PC-9 (cell line): ENCODE measurements around the gene DNAH12. TPM values are rescaled to one million over a fixed set of nuclear protein-coding genes. Genes with fewer than 3 reads are reported as not detected.

Experiments
- BruUV-seq: library from RNA; stranded (reverse); fragments of 400-500 nt; replicated peaks from 2 replicates; lab custom pipeline; 2021; lab: Mats Ljungman, UMichigan
- CTCF ChIA-PET: fragments of 300-600 bp; sonication (Branson Sonifier 250); formaldehyde crosslinking; loops from one replicate; lab custom pipeline; 2022; ENCODE audit warnings: antibody characterized with exemption; lab: Charles Lee
- POLR2A ChIA-PET: fragments of 300-600 bp; sonication (Branson Sonifier 250); formaldehyde crosslinking; loops from one replicate; lab custom pipeline; 2022; ENCODE audit warnings: antibody characterized with exemption; ENCODE audit not compliant: unreplicated experiment; lab: Charles Lee
- DNase-seq, 2 experiments: peaks; one replicate each; pipeline versions ENCODE4 v3.0.0 to v3.0.0-alpha.2; 2015 to 2022; ENCODE audit warnings: mixed read lengths in 1 of 2
- H2AFZ ChIP-seq: fragments of 200-600 bp; sonication (generic); 2 replicates; pipeline ENCODE4 v1.8.1; 2017; ENCODE audit warnings: antibody characterized with exemption
- H3F3A ChIP-seq: fragments of 200-600 bp; sonication (generic); 2 replicates; pipeline ENCODE4 v1.8.1; 2017; ENCODE audit warnings: antibody characterized with exemption, mild to moderate bottlenecking, low read depth; ENCODE audit not compliant: insufficient read depth
- H3K27ac ChIP-seq: fragments of 200-600 bp; sonication (generic); 2 replicates; pipeline ENCODE4 v1.6.1; 2016; ENCODE audit warnings: mixed run types
- H3K27me3 ChIP-seq: fragments of 200-600 bp; sonication (generic); 2 replicates; pipeline ENCODE4 v1.6.1; 2016; ENCODE audit warnings: low read depth, mixed run types; ENCODE audit not compliant: insufficient read depth
- H3K36me3 ChIP-seq: fragments of 200-600 bp; sonication (generic); 2 replicates; pipeline ENCODE4 v1.6.1; 2016; ENCODE audit warnings: low read depth, mixed run types
- H3K4me1 ChIP-seq: fragments of 200-600 bp; sonication (generic); replicated peaks from 2 replicates; pipeline ENCODE4 v1.6.1; 2016; ENCODE audit warnings: mixed run types; ENCODE audit not compliant: insufficient read depth
- H3K4me2 ChIP-seq: fragments of 200-600 bp; sonication (generic); 2 replicates; pipeline ENCODE4 v1.6.1; 2017; ENCODE audit warnings: mixed run types
- H3K4me3 ChIP-seq: fragments of 200-600 bp; sonication (generic); 2 replicates; pipeline ENCODE4 v1.6.1; 2016; ENCODE audit warnings: mixed run types
- H3K79me2 ChIP-seq: fragments of 200-600 bp; sonication (generic); 2 replicates; pipeline ENCODE4 v1.6.1; 2017; ENCODE audit warnings: low read depth, mixed run types
- H3K9me2 ChIP-seq: fragments of 200-600 bp; sonication (generic); 2 replicates; pipeline ENCODE4 v1.8.1; 2017; ENCODE audit warnings: mild to moderate bottlenecking; ENCODE audit not compliant: insufficient read depth
- H3K9me3 ChIP-seq: fragments of 200-600 bp; sonication (generic); 2 replicates; pipeline ENCODE4 v1.8.1; 2016; ENCODE audit warnings: low read depth; ENCODE audit not compliant: insufficient read depth
- H4K20me1 ChIP-seq: fragments of 200-600 bp; sonication (generic); 2 replicates; pipeline ENCODE4 v1.8.1; 2017; ENCODE audit not compliant: insufficient read depth
- EZH2 ChIP-seq: fragments of 200-600 bp; sonication (generic); IDR thresholded peaks from 2 replicates; pipeline ENCODE4 v1.8.0; 2017; ENCODE audit warnings: antibody characterized with exemption, low read depth
- intact Hi-C: fragments of 100-400 bp; cut with micrococcal nuclease; formaldehyde crosslinking; loops from one replicate; pipeline ENCODE4 v1.10.0; 2022; ENCODE audit not compliant: unreplicated experiment
- total RNA-seq: library from RNA; stranded (reverse); gene quantifications from 2 replicates; pipeline ENCODE4 v1.2.3, GENCODE V29; 2021
- TF ChIP-seq, protein P1 (sequence below): fragments of 200-600 bp; sonication (generic); conservative IDR thresholded peaks from 2 replicates; pipeline ENCODE4 v1.6.1; 2017; ENCODE audit warnings: mixed run types, antibody characterized with exemption, mild to moderate bottlenecking, moderate library complexity

DNAH12 gene
- total RNA-seq, 1 experiment from 2014 or later = 0.22 TPM

DNA sequence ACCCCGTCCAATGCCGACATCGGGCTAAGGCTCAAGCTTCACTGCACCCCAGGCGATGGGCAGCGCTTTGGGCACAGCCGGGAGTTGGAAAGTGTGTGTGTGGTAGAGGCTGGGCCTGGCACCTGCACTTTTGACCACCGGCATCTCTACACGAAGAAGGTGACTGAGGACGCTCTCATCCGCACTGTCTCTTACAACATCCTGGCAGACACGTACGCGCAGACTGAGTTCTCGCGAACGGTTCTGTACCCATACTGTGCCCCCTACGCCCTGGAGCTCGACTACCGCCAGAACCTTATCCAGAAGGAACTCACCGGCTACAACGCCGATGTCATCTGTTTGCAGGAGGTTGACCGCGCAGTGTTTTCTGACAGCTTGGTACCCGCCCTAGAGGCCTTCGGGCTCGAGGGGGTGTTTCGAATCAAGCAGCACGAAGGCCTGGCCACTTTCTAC lies 13.0 kb upstream of the DNAH12 start:
- peak in 1 of 2 experiments; percentile 13 for DNase-seq
- peak overlapping the region; percentile 90; the same call in 1 of the 2 replicates for H2AFZ ChIP-seq
- peaks cover 13% of the 10 kb centered on the region for H3K36me3 ChIP-seq
- H4K20me1 ChIP-seq = no peaks in the 10 kb centered on the region
- TF ChIP-seq EZH2 = no peak
- TF ChIP-seq, protein P1, sequence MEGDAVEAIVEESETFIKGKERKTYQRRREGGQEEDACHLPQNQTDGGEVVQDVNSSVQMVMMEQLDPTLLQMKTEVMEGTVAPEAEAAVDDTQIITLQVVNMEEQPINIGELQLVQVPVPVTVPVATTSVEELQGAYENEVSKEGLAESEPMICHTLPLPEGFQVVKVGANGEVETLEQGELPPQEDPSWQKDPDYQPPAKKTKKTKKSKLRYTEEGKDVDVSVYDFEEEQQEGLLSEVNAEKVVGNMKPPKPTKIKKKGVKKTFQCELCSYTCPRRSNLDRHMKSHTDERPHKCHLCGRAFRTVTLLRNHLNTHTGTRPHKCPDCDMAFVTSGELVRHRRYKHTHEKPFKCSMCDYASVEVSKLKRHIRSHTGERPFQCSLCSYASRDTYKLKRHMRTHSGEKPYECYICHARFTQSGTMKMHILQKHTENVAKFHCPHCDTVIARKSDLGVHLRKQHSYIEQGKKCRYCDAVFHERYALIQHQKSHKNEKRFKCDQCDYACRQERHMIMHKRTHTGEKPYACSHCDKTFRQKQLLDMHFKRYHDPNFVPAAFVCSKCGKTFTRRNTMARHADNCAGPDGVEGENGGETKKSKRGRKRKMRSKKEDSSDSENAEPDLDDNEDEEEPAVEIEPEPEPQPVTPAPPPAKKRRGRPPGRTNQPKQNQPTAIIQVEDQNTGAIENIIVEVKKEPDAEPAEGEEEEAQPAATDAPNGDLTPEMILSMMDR = no peak
- H3K4me3 ChIP-seq = peak overlapping the region; percentile 74
- ChIA-PET POLR2A (interaction anchor here (0.6 kb wide), 1 partner anchor 294 kb away, joined by 3 read pairs; no protein-coding TSS in a partner anchor), CTCF (interaction anchor here (1.5 kb wide), 1 partner anchor 160 kb away, joined by 4 read pairs; no protein-coding TSS in a partner anchor)
- peaks cover 12% of the 10 kb centered on the region; the same call in 1 of the 2 replicates for H3K4me1 ChIP-seq
- intact Hi-C loops = loop anchor here (5.0 kb wide), 2 partner anchors 125 to 855 kb away; no protein-coding TSS in a partner anchor
- no peaks in the 10 kb centered on the region for H3K9me2 ChIP-seq
- TSS peak; percentile 30 for BruUV-seq
- H3K9me3 ChIP-seq = no peaks in the 10 kb centered on the region
- H3K79me2 ChIP-seq = peaks cover 57% of the 10 kb centered on the region
- no peaks in the 10 kb centered on the region for H3K27me3 ChIP-seq
- H3K4me2 ChIP-seq = peak overlapping the region; percentile 91
- 0 out of 2 replicates have a peak overlapping the region, but pooled peaks have one; percentile 92 for H3K27ac ChIP-seq
- H3F3A ChIP-seq = peaks cover 2% of the 10 kb centered on the region; the same call in 1 of the 2 replicates

DNA sequence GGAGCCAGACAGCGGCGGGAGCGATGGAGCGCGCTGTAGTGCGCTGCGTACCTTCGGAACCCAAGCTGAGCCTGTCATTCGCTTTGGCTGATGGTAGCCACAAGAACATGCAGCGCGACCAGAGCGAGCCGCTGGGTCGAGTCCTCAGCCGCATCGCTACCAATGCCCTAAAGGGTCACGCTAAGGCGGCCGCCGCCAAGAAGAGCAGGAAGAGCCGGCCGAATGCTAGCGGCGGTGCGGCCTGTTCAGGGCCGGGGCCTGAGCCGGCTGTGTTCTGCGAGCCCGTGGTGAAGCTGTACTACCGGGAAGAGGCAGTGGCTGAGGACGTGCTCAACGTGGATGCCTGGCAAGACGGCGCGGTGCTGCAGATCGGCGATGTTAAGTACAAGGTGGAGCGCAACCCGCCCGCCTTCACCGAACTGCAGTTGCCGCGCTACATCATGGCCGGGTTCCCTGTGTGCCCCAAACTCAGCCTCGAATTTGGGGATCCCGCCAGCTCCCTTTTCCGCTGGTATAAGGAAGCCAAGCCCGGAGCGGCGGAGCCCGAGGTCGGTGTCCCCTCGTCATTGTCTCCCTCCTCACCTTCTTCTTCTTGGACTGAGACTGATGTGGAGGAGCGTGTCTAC lies 12.4 kb upstream of the DNAH12 start:
- H3K9me3 ChIP-seq = no peaks in the 10 kb centered on the region
- peak overlapping the region; percentile 90 for H2AFZ ChIP-seq
- ChIA-PET POLR2A (interaction anchor here (0.6 to 1.0 kb wide), 2 partner anchors 41 to 293 kb away, joined by 3 to 8 read pairs; partner anchors contain the start of gene ARF4), CTCF (interaction anchor here (0.5 to 1.5 kb wide), 4 partner anchors 159 to 750 kb away, joined by 3 to 9 read pairs (median 5); partner anchors contain the start of genes HTD2 and RPP14)
- BruUV-seq = no TSS peak
- intact Hi-C loops = loop anchor here (1.0 to 5.0 kb wide), 4 partner anchors 41 to 854 kb away; partner anchors contain the start of gene ARF4
- peak in 1 of 2 experiments; percentile 5 for DNase-seq
- peak overlapping the region; percentile 91 for H3K4me2 ChIP-seq
- no peaks in the 10 kb centered on the region for H4K20me1 ChIP-seq
- H3K27ac ChIP-seq = peak overlapping the region; percentile 92
- no peaks in the 10 kb centered on the region for H3K9me2 ChIP-seq
- peaks cover 12% of the 10 kb centered on the region; the same call in 1 of the 2 replicates for H3K4me1 ChIP-seq
- peaks cover 52% of the 10 kb centered on the region for H3K79me2 ChIP-seq
- H3K27me3 ChIP-seq = no peaks in the 10 kb centered on the region
- H3K4me3 ChIP-seq = peak overlapping the region; percentile 74
- TF ChIP-seq EZH2 = no peak
- TF ChIP-seq, protein P1 = no peak
- H3K36me3 ChIP-seq = peaks cover 9% of the 10 kb centered on the region
- H3F3A ChIP-seq = no peaks in the 10 kb centered on the region

DNA sequence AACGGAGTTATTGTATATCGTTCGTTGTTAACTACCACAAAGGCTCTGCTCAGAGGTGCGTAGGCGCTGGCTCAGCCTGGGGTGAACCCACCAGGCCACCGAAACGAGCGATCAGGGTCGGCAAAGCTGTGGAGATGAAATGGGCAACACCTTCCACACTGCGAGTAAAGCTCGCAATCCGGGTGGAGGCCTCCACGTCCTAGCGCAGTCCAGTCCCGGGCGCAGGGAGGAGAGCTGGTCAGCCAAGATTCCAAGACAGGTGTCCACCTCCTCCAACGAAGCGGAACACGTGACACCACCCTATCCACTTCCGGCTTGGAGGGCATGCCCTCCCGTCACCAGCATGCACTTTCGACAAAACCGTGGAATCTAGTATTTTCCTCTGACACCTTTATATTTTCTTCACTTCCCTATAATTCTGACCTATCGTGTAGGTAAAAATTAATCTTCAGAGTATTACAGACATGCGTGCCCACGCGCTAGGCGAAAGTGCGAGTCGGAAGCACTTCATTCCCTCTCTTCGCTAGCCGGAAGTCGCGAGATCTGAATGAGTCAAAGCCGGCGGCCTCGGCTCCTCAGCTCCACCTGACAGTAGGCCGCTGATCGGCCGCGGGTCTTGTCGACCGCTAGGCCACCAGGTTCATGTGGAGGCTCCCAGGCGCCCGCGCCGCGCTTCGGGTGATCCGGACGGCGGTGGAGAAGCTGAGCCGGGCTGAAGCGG lies 11.8 kb upstream of the DNAH12 start, which contains the start of gene PDE12:
TSS of gene PDE12 (plus strand) at position 537 of the 721 bp plus-strand sequence. CDS start at position 643, 106 bp downstream.
- ChIA-PET POLR2A (interaction anchor here (0.6 to 1.0 kb wide), 3 partner anchors 12 to 372 kb away, joined by 3 to 8 read pairs (median 4); partner anchors contain the start of genes ARF4 and DNAH12), CTCF (interaction anchor here (0.5 to 1.5 kb wide), 4 partner anchors 158 to 750 kb away, joined by 3 to 9 read pairs (median 5); partner anchors contain the start of genes HTD2 and RPP14)
- no peaks in the 10 kb centered on the region for H3K9me3 ChIP-seq
- peak; percentile 82 to 86 for DNase-seq
- no peaks in the 10 kb centered on the region for H3K9me2 ChIP-seq
- peak within 1 kb of the TSS; percentile 91 for H3K4me2 ChIP-seq
- H3F3A ChIP-seq = no peaks in the 10 kb centered on the region
- H4K20me1 ChIP-seq = no peaks in the 10 kb centered on the region
- H3K4me1 ChIP-seq = peaks cover 12% of the 10 kb centered on the region; the same call in 1 of the 2 replicates
- H3K79me2 ChIP-seq = peaks cover 47% of the 10 kb centered on the region
- peaks cover 9% of the 10 kb centered on the region for H3K36me3 ChIP-seq
- H3K4me3 ChIP-seq = peak within 1 kb of the TSS; percentile 74
- intact Hi-C loops = loop anchor here (1.0 to 5.0 kb wide), 4 partner anchors 41 to 854 kb away; partner anchors contain the start of gene ARF4
- BruUV-seq = no TSS peak
- TF ChIP-seq, protein P1 = no peak
- no peak for TF ChIP-seq EZH2
- H3K27me3 ChIP-seq = no peaks in the 10 kb centered on the region
- peak within 1 kb of the TSS; percentile 90 for H2AFZ ChIP-seq
- H3K27ac ChIP-seq = peak within 1 kb of the TSS; percentile 92
